Adrenal gland (tissue), 12 donors: ENCODE data around the gene TACC2. TPM values are rescaled to one million over a fixed set of nuclear protein-coding genes. Genes with fewer than 3 reads are reported as not detected.

Source experiments
- DNase-seq, 7 donors: peaks; one replicate each; pipeline ENCODE4 v3.0.0-alpha.2; 2019 to 2020
- H3K27ac ChIP-seq, 5 donors: fragments of 200-600 bp; sonication (generic) in 4 of 5; 1 replicate in 3 of 5; 2 replicates in 2 of 5; pipeline versions ENCODE4 v1.5.1 to v1.8.0; 2016 to 2020; ENCODE audit warnings: mild to moderate bottlenecking in 1 of 5
- H3K27me3 ChIP-seq: fragments of 200-600 bp; 2 replicates; pipeline ENCODE4 v1.8.0; 2021
- H3K36me3 ChIP-seq, 2 donors: fragments of 200-600 bp; replicated peaks in 1 of 2; 1 replicate in 1 of 2; 2 replicates in 1 of 2; pipeline versions ENCODE4 v1.5.1 to v1.8.0; 2018 to 2022
- H3K4me1 ChIP-seq, 2 donors: fragments of 200-600 bp; replicated peaks in 1 of 2; 1 replicate in 1 of 2; 2 replicates in 1 of 2; pipeline versions ENCODE4 v1.5.1 to v1.8.0; 2018 to 2021
- H3K4me3 ChIP-seq, 4 donors: fragments of 200-600 bp; sonication (generic) in 3 of 4; one replicate each; pipeline ENCODE4 v1.5.1; 2016 to 2018
- H3K9me3 ChIP-seq, 3 donors: fragments of 200-600 bp; sonication (generic) in 1 of 3; replicated peaks in 1 of 3; 1 replicate in 2 of 3; 2 replicates in 1 of 3; pipeline versions ENCODE4 v1.5.1 to v1.8.0; 2016 to 2021
- CTCF ChIP-seq, 6 experiments: fragments of 450-650 bp in 4 of 6; fragments of 200-600 bp in 2 of 6; sonication (generic) in 1 of 6; IDR thresholded peaks; 1 replicate in 5 of 6; 2 replicates in 1 of 6; pipeline versions ENCODE4 v1.5.1 to v1.8.0; 2016 to 2021; ENCODE audit warnings: antibody characterized with exemption in 6 of 6, mild to moderate bottlenecking in 2 of 6, moderate library complexity in 1 of 6
- POLR2A ChIP-seq, 2 donors: fragments of 450-650 bp; IDR thresholded peaks; one replicate each; pipeline ENCODE4 v1.6.1; 2017; ENCODE audit warnings: antibody characterized with exemption in 2 of 2, mild to moderate bottlenecking in 2 of 2, moderate library complexity in 1 of 2
- WGBS, 4 donors: extraction: QIAGEN DNeasy Blood & Tissue Kit in 2 of 4; methylation state at CpG; one replicate each; pipeline versions ENCODE4 v1.1.5 to v1.1.7; 2013 to 2017; 5-methylcytosine and 5-hydroxymethylcytosine counted together
- intact Hi-C, 2 donors: fragments of 100-400 bp; cut with DNase I; formaldehyde crosslinking; loops; one replicate each; pipeline versions ENCODE4 v1.14.1 to v1.15.0; 2022 to 2023
- polyA plus RNA-seq, 3 donors: library from polyadenylated mRNA; stranded (reverse); fragments of 200-250 nt in 2 of 3; fragments of 350-450 nt in 1 of 3; fragmentation: Illumina TruSeq in 1 of 3; extraction: RNeasy Lipid Tissue Mini Kit (QIAGEN cat#74804) in 1 of 3; gene quantifications; one replicate each; pipeline ENCODE4 v1.2.3, GENCODE V29; 2013 to 2014
- total RNA-seq, 9 donors: library from RNA; depleted of rRNA in 4 of 9; stranded (reverse); fragments of >200 nt in 4 of 9; fragments of 120-200 nt in 1 of 9; fragmentation: NEBNext Ultra II Directional in 1 of 9; extraction: Animal tissue kit (Norgen Biotek cat#: 25700) in 1 of 9; gene quantifications; one replicate each; pipeline versions ENCODE4 v1.1.0 to v1.2.4, GENCODE V29; 2013 to 2023
- donor health status: healthy with polysubstance abuse.
- donor health status: Bipolar disorder and iron deficiency.
- donor health status: DM: yes; HTN: yes; CAD: no.
- donor health status: DM: no; HTN: no; CAD: no.
- donor health status: DM: no; HTN: no; CAD: no.
- donor health status: DM: yes; HTN: yes; CAD: no.

The TACC2 gene
- total and polyA plus RNA-seq, 12 donors: 11.3 to 45.7 (median 26.3) TPM

GRCh38 chr10:122159141-122159970 lies 170.4 kb downstream of the TACC2 start:
- H3K4me1 ChIP-seq: peaks cover 4 to 6% of the 10 kb centered on the region in 2 donors
- H3K4me3 ChIP-seq: no peak overlapping the region
- H3K27ac ChIP-seq: no peak overlapping the region

GRCh38 chr10:122161795-122162194 lies 172.8 kb downstream of the TACC2 start:
- H3K27ac ChIP-seq: no peak overlapping the region
- peaks cover 0 to 4% of the 10 kb centered on the region in 2 donors for H3K4me1 ChIP-seq
- DNase-seq: no peak
- TF ChIP-seq CTCF (IDR thresholded peaks at IDR 0.05) (no peak), POLR2A (IDR thresholded peaks at IDR 0.05) (no peak)
- intact Hi-C loops: no loop called here
- H3K36me3 ChIP-seq: no peaks in the 10 kb centered on the region
- H3K27me3 ChIP-seq: no peaks in the 10 kb centered on the region
- no peaks in the 10 kb centered on the region for H3K9me3 ChIP-seq
- 85 to 92% (median 85%) methylated on average over 6 to 8 of the region's 8 CpGs for WGBS, 4 donors
- no peak overlapping the region for H3K4me3 ChIP-seq

More at GRCh38 chr10:122159141-122159970, 170.4 kb downstream of the TACC2 start:
- DNase-seq: no peak
- Histone ChIP-seq H3K27me3 (no peaks in the 10 kb centered on the region), H3K36me3 (no peaks in the 10 kb centered on the region), H3K9me3 (no peaks in the 10 kb centered on the region)
- intact Hi-C loops: no loop called here
- 59 to 76% (median 66%) methylated on average over 9 to 17 of the region's 17 CpGs for WGBS, 4 donors
- no peak for TF ChIP-seq CTCF (IDR thresholded peaks at IDR 0.05)
- TF ChIP-seq POLR2A (IDR thresholded peaks at IDR 0.05): no peak

- intact Hi-C loops: no loop called here
- Histone ChIP-seq H3K27ac (peak overlapping the region in 1 of 5 donors; percentile 42), H3K4me3 (no peak overlapping the region), H3K9me3 (no peaks in the 10 kb centered on the region), H3K27me3 (no peaks in the 10 kb centered on the region), H3K4me1 (peaks cover 0 to 4% of the 10 kb centered on the region in 2 donors), H3K36me3 (no peaks in the 10 kb centered on the region)
- no peak for DNase-seq
- TF ChIP-seq CTCF (IDR thresholded peaks at IDR 0.05): peak in 1 of 6 experiments; percentile 15
- TF ChIP-seq POLR2A (IDR thresholded peaks at IDR 0.05): no peak
- 10 to 71% (median 55%) methylated on average over 2 to 16 of the region's 16 CpGs for WGBS, 4 donors
Measured at GRCh38 chr10:122162671-122163173, 173.8 kb downstream of the TACC2 start.

GRCh38 chr10:122163174-122164022 lies 174.4 kb downstream of the TACC2 start:
- H3K27ac ChIP-seq: peak overlapping the region in 1 of 5 donors; percentile 42
- WGBS, 4 donors: 5 to 45% (median 17%) methylated on average over 6 to 89 of the region's 89 CpGs
- H3K27me3 ChIP-seq: no peaks in the 10 kb centered on the region
- H3K4me1 ChIP-seq: peaks cover 0 to 4% of the 10 kb centered on the region in 2 donors
- no peaks in the 10 kb centered on the region for H3K36me3 ChIP-seq
- peak overlapping the region in 1 of 4 donors; percentile 54 for H3K4me3 ChIP-seq
- peak in 2 of 7 donors; percentile 35 to 83 for DNase-seq
- no peaks in the 10 kb centered on the region for H3K9me3 ChIP-seq
- intact Hi-C loops: no loop called here
- TF ChIP-seq CTCF (IDR thresholded peaks at IDR 0.05) (no peak), POLR2A (IDR thresholded peaks at IDR 0.05) (peak in 1 of 2 donors; percentile 24)
